IMR-90 (cell line): Measurements from ENCODE around the gene DOCK4. TPM values are rescaled to one million over a fixed set of nuclear protein-coding genes. Genes with fewer than 3 reads are reported as not detected.

Source experiments
- ATAC-seq: fragments of 200-7000 bp; cut with Tn5 transposase; 2 replicates; pipeline ENCODE4 v1.9.1; 2020; ENCODE audit warnings: low read depth, mild to moderate bottlenecking, moderate library complexity
- BruUV-seq: library from RNA; stranded (reverse); fragments of 400-500 nt; replicated peaks from 2 replicates; lab custom pipeline; 2021; lab: Mats Ljungman, UMichigan
- CTCF ChIA-PET: fragments of 300-600 bp; formaldehyde crosslinking; extraction: SDS; loops from one replicate; lab custom pipeline; 2021; ENCODE audit warnings: antibody characterized with exemption; lab: Yijun Ruan, JAX
- POLR2A ChIA-PET: fragments of 300-600 bp; sonication (Branson Sonifier 250); formaldehyde crosslinking; loops from one replicate; lab custom pipeline; 2022; ENCODE audit warnings: antibody characterized with exemption; ENCODE audit not compliant: unreplicated experiment; lab: Charles Lee
- DNase-seq: peaks from one replicate; pipeline ENCODE4 v3.0.0; 2013
- H2AFZ ChIP-seq: replicated peaks from 2 replicates; pipeline ENCODE3; 2013; ENCODE audit warnings: low read length, mild to moderate bottlenecking; ENCODE audit not compliant: poor library complexity
- H2AK5ac ChIP-seq: 2 replicates; pipeline ENCODE4 v1.6.1; 2013; ENCODE audit warnings: low read depth, low read length, inconsistent platforms
- H2AK9ac ChIP-seq: replicated peaks from 2 replicates; pipeline ENCODE3; 2013; ENCODE audit warnings: mild to moderate bottlenecking, low read depth, low read length, moderate library complexity; ENCODE audit not compliant: poor library complexity
- H2BK120ac ChIP-seq: 2 replicates; pipeline ENCODE4 v1.6.1; 2013; ENCODE audit warnings: low read depth, low read length, inconsistent platforms
- H2BK15ac ChIP-seq: 3 replicates; pipeline ENCODE4 v1.6.1; 2013; ENCODE audit warnings: low read depth, low read length, inconsistent platforms
- H2BK20ac ChIP-seq: 2 replicates; pipeline ENCODE4 v1.6.1; 2013; ENCODE audit warnings: low read depth, mild to moderate bottlenecking, inconsistent platforms, low read length, moderate library complexity
- H2BK5ac ChIP-seq: 2 replicates; pipeline ENCODE4 v1.6.1; 2013; ENCODE audit warnings: mild to moderate bottlenecking, low read depth, low read length, inconsistent platforms; ENCODE audit not compliant: poor library complexity, severe bottlenecking
- H3K14ac ChIP-seq: replicated peaks from 2 replicates; pipeline ENCODE4 v1.6.1; 2013; ENCODE audit warnings: low read depth, low read length, inconsistent platforms
- H3K18ac ChIP-seq: 2 replicates; pipeline ENCODE4 v1.6.1; 2013; ENCODE audit warnings: low read depth, low read length, control low read depth
- H3K23ac ChIP-seq: 2 replicates; pipeline ENCODE4 v1.6.1; 2013; ENCODE audit warnings: low read depth, low read length, inconsistent platforms
- H3K27ac ChIP-seq: 2 replicates; pipeline ENCODE4 v1.5.1; 2013; ENCODE audit warnings: mild to moderate bottlenecking, control low read depth, low read length; ENCODE audit not compliant: insufficient read depth
- H3K27me3 ChIP-seq: 2 replicates; pipeline ENCODE4 v1.6.1; 2013; ENCODE audit warnings: low read length; ENCODE audit not compliant: control insufficient read depth, insufficient read depth
- H3K36me3 ChIP-seq: 2 replicates; pipeline ENCODE4 v1.6.1; 2013; ENCODE audit warnings: low read length, mixed read lengths; ENCODE audit not compliant: control insufficient read depth, insufficient read depth
- H3K4ac ChIP-seq: 2 replicates; pipeline ENCODE4 v1.6.1; 2013; ENCODE audit warnings: low read depth, low read length, inconsistent platforms
- H3K4me1 ChIP-seq: 2 replicates; pipeline ENCODE4 v1.6.1; 2013; ENCODE audit warnings: low read length, mixed read lengths; ENCODE audit not compliant: control insufficient read depth, insufficient read depth
- H3K4me2 ChIP-seq: 2 replicates; pipeline ENCODE4 v1.6.1; 2013; ENCODE audit warnings: low read depth, mild to moderate bottlenecking, control low read depth, low read length, moderate library complexity
- H3K4me3 ChIP-seq: 2 replicates; pipeline ENCODE4 v1.5.1; 2013; ENCODE audit warnings: low read depth, mild to moderate bottlenecking, control low read depth, low read length, moderate library complexity; ENCODE audit not compliant: insufficient read depth
- H3K56ac ChIP-seq: 2 replicates; pipeline ENCODE4 v1.6.1; 2013; ENCODE audit warnings: low read length, inconsistent platforms; ENCODE audit not compliant: insufficient read depth; ENCODE audit errors: extremely low read depth
- H3K79me1 ChIP-seq, 2 experiments: 2 replicates each; pipeline ENCODE4 v1.6.1; 2013; ENCODE audit warnings: low read length in 2 of 2, inconsistent platforms in 1 of 2, low read depth in 1 of 2
- H3K9ac ChIP-seq: 2 replicates; pipeline ENCODE4 v1.6.1; 2013; ENCODE audit warnings: low read depth, low read length, control low read depth
- H3K9me1 ChIP-seq: 2 replicates; pipeline ENCODE4 v1.6.1; 2013; ENCODE audit warnings: low read length, inconsistent platforms; ENCODE audit not compliant: insufficient read depth
- H3K9me3 ChIP-seq: 2 replicates; pipeline ENCODE4 v1.6.1; 2013; ENCODE audit warnings: low read length; ENCODE audit not compliant: control insufficient read depth, insufficient read depth
- H4K20me1 ChIP-seq: 2 replicates; pipeline ENCODE4 v1.6.1; 2013; ENCODE audit warnings: low read length, inconsistent platforms; ENCODE audit not compliant: insufficient read depth
- H4K5ac ChIP-seq: 2 replicates; pipeline ENCODE4 v1.6.1; 2013; ENCODE audit warnings: mild to moderate bottlenecking, low read depth, low read length, control low read depth
- H4K8ac ChIP-seq, 2 experiments: 2 replicates each; pipeline ENCODE4 v1.6.1; 2013; ENCODE audit warnings: low read depth in 2 of 2, low read length in 2 of 2, control low read depth in 1 of 2, inconsistent platforms in 1 of 2
- H4K91ac ChIP-seq: 2 replicates; pipeline ENCODE4 v1.6.1; 2013; ENCODE audit warnings: low read depth, low read length, inconsistent platforms; ENCODE audit not compliant: insufficient read depth
- BHLHE40 ChIP-seq: fragments of 150-350 bp; IDR thresholded peaks from 2 replicates; pipeline ENCODE4 v1.6.1; 2016; ENCODE audit warnings: mild to moderate bottlenecking, low read depth, low read length
- FOS ChIP-seq: fragments of 150-350 bp; IDR thresholded peaks from 2 replicates; pipeline ENCODE4 v1.6.1; 2016; ENCODE audit warnings: low read depth, low read length
- WGBS, 2 experiments: methylation state at CpG; one replicate each; pipeline versions ENCODE4 v1.1.5 to v1.1.7; 2013; ENCODE audit warnings: missing lambda C conversion rate in 2 of 2; ENCODE audit not compliant: insufficient read length in 1 of 2; ENCODE audit errors: extremely low coverage in 2 of 2; 5-methylcytosine and 5-hydroxymethylcytosine counted together
- dilution Hi-C: fragments of 300-500 bp; cut with HindIII; formaldehyde crosslinking; loops from one replicate; pipeline ENCODE4 v1.14.3; 2018; ENCODE audit warnings: low sequenced_read_pairs; ENCODE audit not compliant: unreplicated experiment
- in situ Hi-C: fragments of 300-500 bp; cut with MboI; formaldehyde crosslinking; loops from 3 replicates; pipeline ENCODE4 v1.14.3; 2019; ENCODE audit warnings: low sequenced_read_pairs, inconsistent platforms, mixed read lengths
- intact Hi-C: fragments of 100-400 bp; cut with micrococcal nuclease; formaldehyde crosslinking; loops from 2 replicates; pipeline ENCODE4 v1.10.0; 2022
- polyA plus RNA-seq, 3 experiments: library from polyadenylated mRNA; depleted of rRNA; stranded (reverse); fragments of >200 nt; gene quantifications; 2 replicates each; pipeline ENCODE4 v1.2.3, GENCODE V29; 2012; ENCODE audit warnings: low replicate concordance in 1 of 3
- total RNA-seq: library from RNA; depleted of rRNA; stranded (reverse); fragments of >200 nt; gene quantifications from 2 replicates; pipeline ENCODE4 v1.2.3, GENCODE V29; 2012

The DOCK4 gene
- total and polyA plus RNA-seq, 2 of the 4 experiments (the other 2 are of a cell fraction) = 4.4 to 12.2 TPM

GRCh38 chr7:112192236-112193154 lies 13.7 kb downstream of the DOCK4 start:
- Histone ChIP-seq H3K79me1 (peaks cover 21 to 38% of the 10 kb centered on the region in 2 experiments), H3K27me3 (no peaks in the 10 kb centered on the region), H3K9me1 (peaks cover 2% of the 10 kb centered on the region), H3K9me3 (0 out of 2 replicates have a peak, but pooled peaks cover 2% of the 10 kb centered on the region), H3K4me3 (no peak overlapping the region), H3K4me2 (no peak overlapping the region), H3K23ac (no peak overlapping the region), H3K9ac (no peak overlapping the region), H2AK9ac (no peak overlapping the region), H2BK120ac (no peak overlapping the region), H3K36me3 (no peaks in the 10 kb centered on the region), H4K8ac (no peak overlapping the region), H3K56ac (no peak overlapping the region), H3K27ac (no peak overlapping the region), H3K4ac (no peak overlapping the region), H2BK5ac (no peak overlapping the region), H4K91ac (no peak overlapping the region), H2AK5ac (no peak overlapping the region), H2BK15ac (no peak overlapping the region), H3K14ac (no peak overlapping the region), H2BK20ac (no peak overlapping the region), H2AFZ (no peak overlapping the region), H4K20me1 (no peaks in the 10 kb centered on the region), H3K4me1 (no peaks in the 10 kb centered on the region), H3K18ac (no peak overlapping the region), H4K5ac (no peak overlapping the region)
- BruUV-seq = no TSS peak
- ATAC-seq (peak; percentile 92), DNase-seq (peak; percentile 88)
- POLR2A ChIA-PET = no interaction called here
- TF ChIP-seq BHLHE40 (no peak), FOS (peak; percentile 75; the same call in 1 of the 2 replicates)
- dilution Hi-C loops (no loop called here), intact Hi-C loops (no loop called here), in situ Hi-C loops (no loop called here)
- WGBS, 2 experiments = no CpG with 5 or more reads among the region's 4 CpGs
- CTCF ChIA-PET = interaction anchor here (0.8 kb wide), 1 partner anchor 13 kb away, joined by 3 read pairs; no protein-coding TSS in a partner anchor
